Activated naive CD4-positive, alpha-beta T cell treated with anti-CD3 and anti-CD28 coated beads, Interleukin-2, amount 10 ng/mL, durations not matched to agents 7 days and 5 days (primary cell): ENCODE measurements around the gene SYK.
"Not testable (repeated sequence)": the region's sequence is repeated elsewhere in the genome, so short reads cannot be mapped to it uniquely, and the experiment has no call there.

Experiments used
- CTCF ChIA-PET: fragments of 350-600 bp; sonication (Branson Sonifier 250); formaldehyde crosslinking; loops from one replicate; lab custom pipeline; 2021; ENCODE audit warnings: antibody characterized with exemption; lab: Charles Lee
- DNase-seq: peaks from one replicate; pipeline ENCODE4 v3.0.0-alpha.2; 2020
- H3K27ac Mint-ChIP-seq: one replicate; pipeline ENCODE4 v1.8.0; 2021; ENCODE audit warnings: mild to moderate bottlenecking, moderate library complexity, mixed read lengths
- H3K27me3 Mint-ChIP-seq: one replicate; pipeline ENCODE4 v1.8.0; 2021; ENCODE audit warnings: mild to moderate bottlenecking, mixed read lengths
- H3K36me3 Mint-ChIP-seq: one replicate; pipeline ENCODE4 v1.8.0; 2021; ENCODE audit warnings: mixed read lengths
- H3K4me1 Mint-ChIP-seq: one replicate; pipeline ENCODE4 v1.8.0; 2021; ENCODE audit warnings: mixed read lengths
- H3K4me3 Mint-ChIP-seq: one replicate; pipeline ENCODE4 v1.8.0; 2021; ENCODE audit warnings: mild to moderate bottlenecking, moderate library complexity, mixed read lengths
- H3K9me3 Mint-ChIP-seq: one replicate; pipeline ENCODE4 v1.8.0; 2021; ENCODE audit warnings: mixed read lengths

SYK gene

GRCh38 chr9:90807006-90807405 lies 5.4 kb downstream of the SYK start:
- Mint-ChIP-seq H3K4me3 (no peak overlapping the region), H3K27ac (no peak overlapping the region), H3K36me3 (peaks cover 1% of the 10 kb centered on the region), H3K9me3 (no peaks in the 10 kb centered on the region), H3K27me3 (peaks cover 68% of the 10 kb centered on the region), H3K4me1 (peaks cover 3% of the 10 kb centered on the region)
- no peak for DNase-seq
- CTCF ChIA-PET, result no interaction called here

GRCh38 chr9:90808398-90808797 lies 6.8 kb downstream of the SYK start:
- H3K9me3 Mint-ChIP-seq, result no peaks in the 10 kb centered on the region
- H3K27me3 Mint-ChIP-seq, result peaks cover 55% of the 10 kb centered on the region
- CTCF ChIA-PET, result no interaction called here
- no peaks in the 10 kb centered on the region for H3K4me1 Mint-ChIP-seq
- DNase-seq, result no peak
- H3K4me3 Mint-ChIP-seq, result no peak overlapping the region
- H3K27ac Mint-ChIP-seq, result no peak overlapping the region
- H3K36me3 Mint-ChIP-seq, result no peaks in the 10 kb centered on the region

- Mint-ChIP-seq H3K4me3 (no peak overlapping the region), H3K36me3 (no peaks in the 10 kb centered on the region), H3K27ac (no peak overlapping the region), H3K4me1 (no peaks in the 10 kb centered on the region), H3K9me3 (no peaks in the 10 kb centered on the region), H3K27me3 (peaks cover 52% of the 10 kb centered on the region)
- CTCF ChIA-PET, result no interaction called here
- no peak for DNase-seq
These were observed 7.5 kb downstream of the SYK start for GRCh38 chr9:90808890-90809685.

GRCh38 chr9:90810691-90811090 lies 9.1 kb downstream of the SYK start:
- no peak overlapping the region for H3K27ac Mint-ChIP-seq
- H3K4me3 Mint-ChIP-seq, result no peak overlapping the region
- H3K9me3 Mint-ChIP-seq, result no peaks in the 10 kb centered on the region

GRCh38 chr9:90813046-90813445 lies 11.4 kb downstream of the SYK start:
- peaks cover 25% of the 10 kb centered on the region for H3K27me3 Mint-ChIP-seq
- CTCF ChIA-PET, result no interaction called here
- H3K9me3 Mint-ChIP-seq, result peaks cover 4% of the 10 kb centered on the region
- DNase-seq, result no peak
- H3K4me1 Mint-ChIP-seq, result peaks cover 14% of the 10 kb centered on the region
- H3K36me3 Mint-ChIP-seq, result no peaks in the 10 kb centered on the region
- H3K27ac Mint-ChIP-seq, result no peak overlapping the region
- H3K4me3 Mint-ChIP-seq, result no peak overlapping the region

More at GRCh38 chr9:90810691-90811090, 9.1 kb downstream of the SYK start:
- CTCF ChIA-PET, result no interaction called here
- peaks cover 9% of the 10 kb centered on the region for H3K4me1 Mint-ChIP-seq
- DNase-seq, result no peak
- no peaks in the 10 kb centered on the region for H3K36me3 Mint-ChIP-seq
- peaks cover 39% of the 10 kb centered on the region for H3K27me3 Mint-ChIP-seq

GRCh38 chr9:90813523-90813922 lies 11.9 kb downstream of the SYK start:
- H3K9me3 Mint-ChIP-seq, result peaks cover 4% of the 10 kb centered on the region
- H3K27me3 Mint-ChIP-seq, result peaks cover 21% of the 10 kb centered on the region
- no peak for DNase-seq
- no peak overlapping the region for H3K27ac Mint-ChIP-seq
- no peak overlapping the region for H3K4me3 Mint-ChIP-seq
- H3K36me3 Mint-ChIP-seq, result no peaks in the 10 kb centered on the region
- CTCF ChIA-PET, result no interaction called here
- H3K4me1 Mint-ChIP-seq, result peaks cover 14% of the 10 kb centered on the region

- no peak overlapping the region for H3K4me3 Mint-ChIP-seq
- CTCF ChIA-PET, result no interaction called here
- peaks cover 14% of the 10 kb centered on the region for H3K27me3 Mint-ChIP-seq
- no peaks in the 10 kb centered on the region for H3K36me3 Mint-ChIP-seq
- no peak for DNase-seq
- H3K4me1 Mint-ChIP-seq, result peaks cover 14% of the 10 kb centered on the region
- H3K27ac Mint-ChIP-seq, result no peak overlapping the region
- peaks cover 4% of the 10 kb centered on the region for H3K9me3 Mint-ChIP-seq
These were observed 12.7 kb downstream of the SYK start for GRCh38 chr9:90814355-90814754.

GRCh38 chr9:90815183-90815943 lies 13.7 kb downstream of the SYK start:
- Mint-ChIP-seq H3K4me1 (peaks cover 14% of the 10 kb centered on the region), H3K9me3 (peaks cover 4% of the 10 kb centered on the region), H3K27ac (no peak overlapping the region), H3K4me3 (no peak overlapping the region), H3K27me3 (peaks cover 4% of the 10 kb centered on the region), H3K36me3 (no peaks in the 10 kb centered on the region)
- DNase-seq, result peak; percentile 41
- CTCF ChIA-PET, result interaction anchor here (1.4 kb wide), 1 partner anchor 100 kb away, joined by 4 read pairs; no protein-coding TSS in a partner anchor

GRCh38 chr9:90815944-90816357 lies 14.3 kb downstream of the SYK start:
- Mint-ChIP-seq H3K27ac (no peak overlapping the region), H3K4me3 (no peak overlapping the region), H3K4me1 (peaks cover 14% of the 10 kb centered on the region), H3K36me3 (no peaks in the 10 kb centered on the region), H3K27me3 (peaks cover 4% of the 10 kb centered on the region), H3K9me3 (peaks cover 4% of the 10 kb centered on the region)
- DNase-seq, result no peak
- CTCF ChIA-PET, result interaction anchor here (1.1 to 1.4 kb wide), 2 partner anchors 10 to 100 kb away, joined by 4 read pairs; no protein-coding TSS in a partner anchor

GRCh38 chr9:90816690-90817089 lies 15.1 kb downstream of the SYK start:
- Mint-ChIP-seq H3K4me3 (no peak overlapping the region), H3K27ac (no peak overlapping the region), H3K27me3 (peaks cover 4% of the 10 kb centered on the region), H3K36me3 (no peaks in the 10 kb centered on the region), H3K9me3 (peaks cover 4% of the 10 kb centered on the region), H3K4me1 (peaks cover 14% of the 10 kb centered on the region)
- no peak for DNase-seq
- CTCF ChIA-PET, result interaction anchor here (1.1 to 1.4 kb wide), 2 partner anchors 9 to 99 kb away, joined by 4 read pairs; no protein-coding TSS in a partner anchor

GRCh38 chr9:90818279-90818678 lies 16.7 kb downstream of the SYK start:
- Mint-ChIP-seq H3K4me1 (peaks cover 14% of the 10 kb centered on the region), H3K27me3 (peaks cover 4% of the 10 kb centered on the region)
- CTCF ChIA-PET, result no interaction called here

GRCh38 chr9:90820406-90820805 lies 18.8 kb downstream of the SYK start:
- CTCF ChIA-PET, H3K27ac Mint-ChIP-seq, H3K4me1 Mint-ChIP-seq, H3K4me3 Mint-ChIP-seq, H3K9me3 Mint-ChIP-seq, DNase-seq, H3K36me3 Mint-ChIP-seq, H3K27me3 Mint-ChIP-seq: not testable (repeated sequence)

More at GRCh38 chr9:90818279-90818678, 16.7 kb downstream of the SYK start:
- peaks cover 7% of the 10 kb centered on the region for H3K9me3 Mint-ChIP-seq
- H3K4me3 Mint-ChIP-seq, result no peak overlapping the region
- DNase-seq, result no peak
- H3K36me3 Mint-ChIP-seq, result no peaks in the 10 kb centered on the region
- H3K27ac Mint-ChIP-seq, result no peak overlapping the region

GRCh38 chr9:90821236-90821635 lies 19.6 kb downstream of the SYK start:
- H3K4me3 Mint-ChIP-seq, CTCF ChIA-PET, H3K27me3 Mint-ChIP-seq, H3K27ac Mint-ChIP-seq, H3K9me3 Mint-ChIP-seq, H3K4me1 Mint-ChIP-seq, DNase-seq, H3K36me3 Mint-ChIP-seq: not testable (repeated sequence)

- Mint-ChIP-seq H3K36me3 (no peaks in the 10 kb centered on the region), H3K4me3 (no peak overlapping the region), H3K4me1 (no peaks in the 10 kb centered on the region), H3K9me3 (peaks cover 3% of the 10 kb centered on the region), H3K27ac (no peak overlapping the region), H3K27me3 (peaks cover 8% of the 10 kb centered on the region)
- no peak for DNase-seq
- CTCF ChIA-PET, result no interaction called here
These were observed 20.1 kb downstream of the SYK start for GRCh38 chr9:90821697-90822096.
